A549 (cell line): ENCODE data around the gene BTBD2. TPM values are rescaled to one million over a fixed set of nuclear protein-coding genes. Genes with fewer than 3 reads are reported as not detected.

Source experiments
- ATAC-seq, 2 experiments: fragments of 200-7000 bp in 1 of 2; fragments of >200 bp in 1 of 2; cut with Nextera tagmentation in 1 of 2; cut with Tn5 transposase in 1 of 2; 3 replicates each; pipeline versions ENCODE4 v1.8.0 to v1.9.1; 2018 to 2020; ENCODE audit warnings: mild to moderate bottlenecking in 1 of 2, moderate library complexity in 1 of 2
- CTCF ChIA-PET: fragments of 300-600 bp; sonication (Branson Sonifier 250); formaldehyde crosslinking; extraction: SDS; loops from one replicate; lab custom pipeline; 2021; ENCODE audit warnings: antibody characterized with exemption, inconsistent platforms; lab: Yijun Ruan, JAX
- POLR2A ChIA-PET: fragments of 350-600 bp; formaldehyde crosslinking; extraction: SDS; loops from one replicate; lab custom pipeline; 2021; ENCODE audit warnings: antibody characterized with exemption, inconsistent platforms; lab: Yijun Ruan, JAX
- DNase-seq, 2 experiments: peaks; one replicate each; pipeline versions ENCODE4 v3.0.0 to v3.0.0-alpha.2; 2011 to 2016; ENCODE audit warnings: low read depth in 1 of 2, low spot score in 1 of 2
- FAIRE-seq: peaks from 2 replicates; lab custom pipeline; 2011; peaks lifted over from hg19 to GRCh38; lab: Jason Lieb, UNC
- H3K27ac ChIP-seq, 2 experiments: fragments of >200 bp; sonication (Bioruptor Twin); formaldehyde crosslinking; 3 replicates each; pipeline ENCODE4 v1.5.1; 2016 to 2017
- H3K4me1 ChIP-seq: fragments of >200 bp; sonication (Bioruptor Twin); formaldehyde crosslinking; 3 replicates; pipeline ENCODE4 v1.6.1; 2016
- H3K4me2 ChIP-seq: fragments of >200 bp; sonication (Bioruptor Twin); formaldehyde crosslinking; 3 replicates; pipeline ENCODE4 v1.6.1; 2016
- H3K4me3 ChIP-seq: fragments of >200 bp; sonication (Bioruptor Twin); formaldehyde crosslinking; 3 replicates; pipeline ENCODE4 v1.5.1; 2016
- H3K9me3 ChIP-seq: fragments of >200 bp; sonication (Bioruptor Twin); formaldehyde crosslinking; 3 replicates; pipeline ENCODE4 v1.6.1; 2016
- BCL3 ChIP-seq: fragments of >200 bp; sonication (Bioruptor Twin); formaldehyde crosslinking; IDR thresholded peaks from 3 replicates; pipeline ENCODE4 v1.6.1; 2016
- CEBPB ChIP-seq, 2 experiments: fragments of >200 bp in 1 of 2; sonication (Bioruptor Twin) in 1 of 2; formaldehyde crosslinking in 1 of 2; IDR thresholded peaks; 2 replicates each; pipeline ENCODE4 v1.6.1; 2012 to 2016
- CTCF ChIP-seq: fragments of >200 bp; sonication (Bioruptor Twin); formaldehyde crosslinking; IDR thresholded peaks from 3 replicates; pipeline ENCODE4 v1.5.1; 2016
- ESRRA ChIP-seq: fragments of 150-350 bp; IDR thresholded peaks from 2 replicates; pipeline ENCODE4 v1.6.1; 2014; ENCODE audit warnings: mild to moderate bottlenecking, low read length, borderline replicate concordance
- FOSL2 ChIP-seq, 2 experiments: fragments of 450-650 bp in 1 of 2; fragments of >200 bp in 1 of 2; sonication (Bioruptor Twin) in 1 of 2; formaldehyde crosslinking; IDR thresholded peaks; 2 replicates each; pipeline versions ENCODE4 v1.5.0 to v1.6.1; 2016 to 2020; ENCODE audit warnings: mild to moderate bottlenecking in 1 of 2, moderate library complexity in 1 of 2
- GATA3 ChIP-seq: IDR thresholded peaks from 2 replicates; pipeline ENCODE4 v1.6.1; 2012; ENCODE audit warnings: borderline replicate concordance
- HES2 ChIP-seq: fragments of >200 bp; sonication (Bioruptor Twin); formaldehyde crosslinking; IDR thresholded peaks from 2 replicates; pipeline ENCODE4 v1.6.1; 2016
- HOXB13 ChIP-seq: fragments of 250-450 bp; sonication (Bioruptor Pico); IDR thresholded peaks from 2 replicates; pipeline ENCODE4 v1.5.0; 2020; ENCODE audit warnings: low read depth, mild to moderate bottlenecking, moderate library complexity
- KDM1A ChIP-seq: fragments of 200-600 bp; sonication (generic); IDR thresholded peaks from 2 replicates; pipeline ENCODE4 v1.6.1; 2016; ENCODE audit warnings: low read depth, mild to moderate bottlenecking
- MAZ ChIP-seq: fragments of 150-350 bp; IDR thresholded peaks from 2 replicates; pipeline ENCODE4 v1.6.1; 2014; ENCODE audit warnings: antibody characterized with exemption, low read depth, low read length, borderline replicate concordance
- RCOR1 ChIP-seq: fragments of 150-350 bp; IDR thresholded peaks from 2 replicates; pipeline ENCODE4 v1.6.1; 2014; ENCODE audit warnings: antibody characterized with exemption, low read length, low read depth
- SMC3 ChIP-seq: fragments of >200 bp; sonication (Bioruptor Twin); formaldehyde crosslinking; IDR thresholded peaks from 3 replicates; pipeline ENCODE4 v1.6.1; 2018; ENCODE audit warnings: inconsistent platforms
- TFCP2L1 ChIP-seq: fragments of 250-450 bp; sonication (Bioruptor Pico); IDR thresholded peaks from 2 replicates; pipeline ENCODE4 v1.5.0; 2021; ENCODE audit warnings: mild to moderate bottlenecking
- USF2 ChIP-seq: fragments of 450-650 bp; IDR thresholded peaks from 2 replicates; pipeline ENCODE4 v1.6.1; 2014; ENCODE audit warnings: antibody characterized with exemption
- ZC3H11A ChIP-seq: fragments of 450-650 bp; IDR thresholded peaks from 2 replicates; pipeline ENCODE4 v1.6.1; 2014; ENCODE audit warnings: antibody characterized with exemption, mild to moderate bottlenecking
- WGBS: methylation state at CpG from one replicate; pipeline ENCODE4 v1.1.6; 2017; ENCODE audit errors: missing lambda C conversion rate; 5-methylcytosine and 5-hydroxymethylcytosine counted together
- polyA plus RNA-seq, 4 experiments: library from polyadenylated mRNA; depleted of rRNA in 3 of 4; stranded (reverse); fragments of >200 nt; fragmentation: RNase III in 1 of 4; extraction: RNeasy Plus Mini Kit Qiagen cat#74134 plus additional on column Dnase treatment in 1 of 4; gene quantifications; 2 replicates in 3 of 4; 3 replicates in 1 of 4; pipeline ENCODE4 v1.2.3, GENCODE V29; 2011 to 2017

The BTBD2 gene
- polyA plus RNA-seq, 2 of the 4 experiments (the other 2 are of a cell fraction): 16.3 to 29.6 TPM

DNA sequence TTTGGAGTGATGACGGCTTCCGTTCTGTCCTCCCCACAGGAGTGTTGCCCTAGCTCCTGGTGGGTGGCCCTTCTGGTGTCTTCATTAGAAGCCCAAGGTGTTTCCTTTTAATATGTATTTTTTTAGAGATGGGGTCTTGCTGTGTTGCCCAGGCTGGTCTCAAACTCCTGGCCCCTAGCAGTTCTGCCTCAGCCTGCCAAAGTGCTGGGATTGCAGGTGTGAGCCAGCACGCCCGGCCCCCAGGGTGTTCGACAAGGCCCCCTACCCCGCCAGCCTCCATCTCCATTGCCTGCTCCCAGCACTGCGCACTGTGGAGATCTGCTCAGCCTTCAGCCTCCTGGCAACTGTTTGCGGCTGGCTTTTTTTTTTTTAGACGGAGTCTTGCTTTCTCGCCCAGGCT lies 31.2 kb downstream of the BTBD2 start:
- TF ChIP-seq HES2 (no peak), ESRRA (no peak), MAZ (no peak), KDM1A (no peak), ZC3H11A (no peak)
- Histone ChIP-seq H3K4me3 (no peak overlapping the region), H3K4me1 (no peaks in the 10 kb centered on the region), H3K9me3 (no peaks in the 10 kb centered on the region), H3K27ac (no peak overlapping the region), H3K4me2 (no peak overlapping the region)
- 94% methylated on average over 8 of the region's 10 CpGs for WGBS
- DNase-seq: no peak
- ATAC-seq: no peak
- FAIRE-seq: no peak
- POLR2A ChIA-PET: no interaction called here
- CTCF ChIA-PET: interaction anchor here (0.6 to 1.6 kb wide), 2 partner anchors 15 to 54 kb away, joined by 3 to 5 read pairs; no protein-coding TSS in a partner anchor

GRCh38 chr19:1981253-1981652 lies 34.3 kb downstream of the BTBD2 start:
- POLR2A ChIA-PET: no interaction called here
- ATAC-seq (no peak), DNase-seq (no peak), FAIRE-seq (no peak)
- 95% methylated on average over 18 of the region's 20 CpGs for WGBS
- no peaks in the 10 kb centered on the region for H3K4me1 ChIP-seq
- H3K4me2 ChIP-seq: no peak overlapping the region
- no peak overlapping the region for H3K4me3 ChIP-seq
- CTCF ChIA-PET: interaction anchor here (0.6 to 1.6 kb wide), 3 partner anchors 47 to 89 kb away, joined by 3 to 6 read pairs (median 3); no protein-coding TSS in a partner anchor
- H3K27ac ChIP-seq: no peak overlapping the region
- no peak for TF ChIP-seq HOXB13 (CRISPR knock-in tag)
- TF ChIP-seq, all 56 proteins: peak for 0
- no peaks in the 10 kb centered on the region for H3K9me3 ChIP-seq

- no peaks in the 10 kb centered on the region for H3K9me3 ChIP-seq
- H3K4me1 ChIP-seq: no peaks in the 10 kb centered on the region
- FAIRE-seq: no peak
- ATAC-seq: no peak
- no peak for TF ChIP-seq CEBPB (IDR thresholded peaks at IDR 0.05)
- no peak for TF ChIP-seq SMC3
- TF ChIP-seq, all 56 proteins: peak for 0
- 94% methylated on average over 18 of the region's 31 CpGs for WGBS
- Histone ChIP-seq H3K27ac (no peak overlapping the region), H3K4me2 (no peak overlapping the region), H3K4me3 (no peak overlapping the region)
- ChIA-PET CTCF (no interaction called here), POLR2A (no interaction called here)
- DNase-seq: no peak
Measured at GRCh38 chr19:1980809-1981181, 34.7 kb downstream of the BTBD2 start.

- H3K4me1 ChIP-seq: no peaks in the 10 kb centered on the region
- DNase-seq: no peak
- no peak overlapping the region for H3K4me3 ChIP-seq
- CTCF ChIA-PET: interaction anchor here (1.0 kb wide), 1 partner anchor 32 kb away, joined by 3 read pairs; no protein-coding TSS in a partner anchor
- no peak overlapping the region for H3K4me2 ChIP-seq
- no peak overlapping the region for H3K27ac ChIP-seq
- no peaks in the 10 kb centered on the region for H3K9me3 ChIP-seq
- no peak for FAIRE-seq
- POLR2A ChIA-PET: no interaction called here
- WGBS: 95% methylated on average over 19 of the region's 35 CpGs
- no peak for ATAC-seq
- TF ChIP-seq FOSL2 (IDR thresholded peaks at IDR 0.05) (no peak), FOSL2 (CRISPR knock-in tag; IDR thresholded peaks at IDR 0.05) (no peak), CTCF (no peak), HES2 (no peak), TFCP2L1 (no peak), RCOR1 (no peak), USF2 (no peak), BCL3 (no peak), GATA3 (no peak)
Measured at GRCh38 chr19:1980091-1980808, 35.3 kb downstream of the BTBD2 start.
